ENCODE results near the gene ARHGEF3. TPM values are rescaled to one million over a fixed set of nuclear protein-coding genes. Genes with fewer than 3 reads are reported as not detected.

The ARHGEF3 gene
- total RNA-seq, 2 experiments from 2014 or later = 34.4 to 38.3 TPM

DNA sequence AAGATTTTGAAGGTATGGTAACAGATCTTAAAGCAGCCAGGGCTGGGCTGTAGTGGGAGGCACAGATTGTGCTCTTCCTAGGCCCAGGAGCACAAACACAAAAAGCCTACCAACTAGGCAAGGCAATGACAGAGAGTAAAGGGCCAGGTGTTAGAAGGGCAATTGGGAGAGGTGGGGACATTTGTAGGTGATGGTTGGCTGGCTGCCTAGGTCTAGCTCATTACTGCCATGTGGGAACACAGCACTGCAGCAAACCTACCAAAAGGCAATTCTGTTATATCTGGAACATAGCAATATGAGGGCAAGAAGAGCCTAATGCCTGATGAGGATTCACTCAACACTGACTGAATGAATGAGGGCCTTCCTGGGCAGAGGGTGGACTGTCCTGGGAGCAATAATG, 30.4 kb downstream of the ARHGEF3 start:
- peak overlapping the region; percentile 37 for H3K27ac Mint-ChIP-seq
- H3K9me3 Mint-ChIP-seq (ENCODE audit: low read depth) = no peaks in the 10 kb centered on the region
- no peak overlapping the region for H3K4me3 Mint-ChIP-seq
- DNase-seq = no peak
- ATAC-seq = no peak
- peaks cover 48% of the 10 kb centered on the region for H3K4me1 Mint-ChIP-seq
- H3K36me3 Mint-ChIP-seq (ENCODE audit: low read depth) = peaks cover 40% of the 10 kb centered on the region
- CTCF ChIA-PET = no interaction called here
- POLR2A ChIA-PET = no interaction called here
- intact Hi-C loops (cut with DNase I, micrococcal nuclease) = no loop called here
- no peaks in the 10 kb centered on the region for H3K27me3 Mint-ChIP-seq

DNA sequence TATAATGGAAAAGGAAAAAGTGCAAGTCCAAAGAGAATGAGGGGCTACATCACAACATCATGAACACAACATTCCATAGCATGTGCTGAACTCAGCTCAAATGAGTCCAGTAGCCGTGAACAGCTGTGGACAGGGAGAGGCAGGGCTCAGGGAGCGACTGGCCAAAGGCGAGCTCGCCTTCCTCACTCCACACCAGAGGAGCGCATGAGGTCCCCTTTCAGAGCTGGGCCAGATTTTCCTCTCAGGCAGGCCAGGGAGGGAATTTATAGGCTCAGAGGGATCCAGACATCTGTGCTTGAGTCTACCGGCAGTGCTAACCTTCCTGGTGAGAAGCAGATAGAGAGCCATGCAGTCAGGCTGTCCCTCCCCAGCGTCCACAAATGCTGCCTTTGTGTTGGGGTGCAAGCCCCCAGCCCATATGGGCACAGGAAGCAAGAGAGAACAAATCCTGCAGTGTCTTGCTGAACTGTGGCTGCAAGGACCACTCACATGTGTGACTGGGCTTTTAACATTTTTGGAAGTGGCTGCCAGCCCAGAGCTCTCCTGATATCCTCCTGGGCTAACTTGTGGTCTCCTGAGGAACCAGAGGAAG, 32.5 kb downstream of the ARHGEF3 start:
- Mint-ChIP-seq H3K4me1 (peaks cover 49% of the 10 kb centered on the region), H3K9me3 (ENCODE audit: low read depth) (no peaks in the 10 kb centered on the region)

DNA sequence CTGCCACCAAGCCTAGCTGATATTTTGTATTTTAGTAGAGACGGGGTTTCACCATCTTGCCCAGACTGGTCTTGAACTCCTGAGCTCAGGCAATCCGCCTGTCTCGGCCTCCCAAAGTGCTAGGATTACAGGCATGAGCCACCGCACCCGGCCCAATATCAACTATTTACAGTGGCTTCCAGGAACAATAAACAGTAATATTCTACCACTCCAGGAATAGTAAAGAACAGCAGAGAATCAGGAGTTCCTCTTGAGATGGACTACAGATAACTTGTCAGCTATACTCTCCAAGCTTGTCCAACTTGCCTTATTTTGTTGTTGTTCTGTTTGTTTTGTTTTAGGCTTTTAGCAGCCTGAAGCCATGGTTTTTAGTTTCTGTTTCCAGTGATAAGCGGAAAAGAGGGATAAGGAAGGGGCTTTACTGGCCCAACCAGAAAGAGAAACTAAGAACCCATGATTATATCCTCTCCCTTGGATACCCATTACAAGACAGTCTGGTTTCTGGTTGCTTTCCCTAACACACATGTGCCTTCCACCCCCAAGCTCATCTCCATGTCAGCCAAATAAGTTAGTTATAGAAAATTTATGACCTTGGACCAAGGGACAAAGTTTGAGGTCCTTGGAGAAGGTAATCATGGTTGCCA, 36.7 kb downstream of the ARHGEF3 start:
- POLR2A ChIA-PET = interaction anchor here (1.0 kb wide), 1 partner anchor 25 kb away, joined by 3 read pairs; no protein-coding TSS in a partner anchor

More for the DNA sequence above, 32.5 kb downstream of the ARHGEF3 start:
- ATAC-seq (no peak), DNase-seq (no peak)
- ChIA-PET POLR2A (interaction anchor here (0.6 kb wide), 1 partner anchor 218 kb away, joined by 3 read pairs; no protein-coding TSS in a partner anchor), CTCF (interaction anchor here (0.7 to 2.4 kb wide), 4 partner anchors 10 to 72 kb away, joined by 3 to 9 read pairs (median 6); no protein-coding TSS in a partner anchor)
- Mint-ChIP-seq H3K27ac (no peak overlapping the region), H3K36me3 (ENCODE audit: low read depth) (peaks cover 46% of the 10 kb centered on the region), H3K4me3 (no peak overlapping the region), H3K27me3 (no peaks in the 10 kb centered on the region)
- intact Hi-C loops (cut with DNase I, micrococcal nuclease) = no loop called here

DNA sequence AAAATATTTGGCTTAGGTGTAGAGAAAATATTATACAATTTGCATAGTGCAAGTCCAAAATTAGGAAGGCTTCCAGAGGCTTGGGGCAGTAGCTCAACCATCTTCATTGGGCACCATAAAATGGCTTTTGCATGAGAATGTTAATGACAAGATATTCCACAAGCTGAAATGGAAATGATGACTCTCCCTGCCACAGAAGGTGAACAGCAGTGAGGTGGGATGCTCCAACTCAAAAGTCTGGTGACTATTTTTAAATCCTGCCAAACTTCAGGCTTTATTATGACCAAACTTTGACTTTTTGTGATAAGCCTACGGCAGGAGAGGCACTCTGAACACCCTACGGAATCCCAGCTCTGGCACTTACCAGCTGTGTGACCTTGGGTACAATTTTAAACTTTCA, 37.6 kb downstream of the ARHGEF3 start:
- Mint-ChIP-seq H3K4me1 (peaks cover 66% of the 10 kb centered on the region), H3K9me3 (ENCODE audit: low read depth) (no peaks in the 10 kb centered on the region), H3K36me3 (ENCODE audit: low read depth) (peaks cover 52% of the 10 kb centered on the region), H3K27ac (peak overlapping the region; percentile 38), H3K4me3 (no peak overlapping the region), H3K27me3 (no peaks in the 10 kb centered on the region)
- ATAC-seq (peak; percentile 31), DNase-seq (no peak)
- intact Hi-C loops (cut with DNase I, micrococcal nuclease) = no loop called here
- ChIA-PET CTCF (interaction anchor here (1.1 to 2.7 kb wide), 6 partner anchors 18 to 232 kb away, joined by 3 to 15 read pairs (median 4); no protein-coding TSS in a partner anchor), POLR2A (interaction anchor here (0.5 to 1.0 kb wide), 2 partner anchors 26 to 225 kb away, joined by 3 to 6 read pairs; no protein-coding TSS in a partner anchor)

More for the DNA sequence above, 36.7 kb downstream of the ARHGEF3 start:
- no peaks in the 10 kb centered on the region for H3K9me3 Mint-ChIP-seq (ENCODE audit: low read depth)
- H3K27me3 Mint-ChIP-seq = no peaks in the 10 kb centered on the region
- peak overlapping the region; percentile 30 for H3K27ac Mint-ChIP-seq
- CTCF ChIA-PET = interaction anchor here (0.7 to 2.7 kb wide), 6 partner anchors 19 to 231 kb away, joined by 3 to 15 read pairs (median 4); no protein-coding TSS in a partner anchor
- ATAC-seq (no peak), DNase-seq (no peak)
- H3K36me3 Mint-ChIP-seq (ENCODE audit: low read depth) = peaks cover 45% of the 10 kb centered on the region
- no peak overlapping the region for H3K4me3 Mint-ChIP-seq
- intact Hi-C loops (cut with DNase I, micrococcal nuclease) = no loop called here
- peaks cover 57% of the 10 kb centered on the region for H3K4me1 Mint-ChIP-seq

DNA sequence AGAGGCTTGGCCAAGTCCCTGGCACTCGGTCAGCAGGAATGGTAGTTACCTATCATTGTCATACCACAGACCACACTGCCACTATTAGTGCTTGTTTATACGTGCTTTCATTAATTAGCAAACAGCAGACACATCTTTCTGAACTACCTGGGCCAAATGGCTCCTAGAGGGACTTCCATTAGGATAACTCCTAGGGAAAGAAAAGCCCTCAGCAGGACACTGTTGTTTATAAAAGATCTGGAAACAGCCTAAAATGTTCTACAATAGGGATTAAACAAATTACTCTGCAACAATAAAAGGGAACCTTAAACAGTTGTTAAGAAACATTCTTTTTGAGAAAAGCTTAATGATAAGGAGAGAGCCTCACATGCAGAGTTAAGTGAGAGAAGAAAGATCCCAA, 38.5 kb downstream of the ARHGEF3 start:
- no peak overlapping the region for H3K4me3 Mint-ChIP-seq
- H3K27me3 Mint-ChIP-seq = no peaks in the 10 kb centered on the region
- peaks cover 69% of the 10 kb centered on the region for H3K4me1 Mint-ChIP-seq
- ATAC-seq (no peak), DNase-seq (no peak)
- ChIA-PET CTCF (interaction anchor here (1.2 to 2.7 kb wide), 2 partner anchors 19 to 36 kb away, joined by 4 to 15 read pairs; no protein-coding TSS in a partner anchor), POLR2A (no interaction called here)
- no peaks in the 10 kb centered on the region for H3K9me3 Mint-ChIP-seq (ENCODE audit: low read depth)
- H3K27ac Mint-ChIP-seq = peak overlapping the region; percentile 12
- intact Hi-C loops (cut with DNase I, micrococcal nuclease) = no loop called here
- H3K36me3 Mint-ChIP-seq (ENCODE audit: low read depth) = peaks cover 50% of the 10 kb centered on the region

DNA sequence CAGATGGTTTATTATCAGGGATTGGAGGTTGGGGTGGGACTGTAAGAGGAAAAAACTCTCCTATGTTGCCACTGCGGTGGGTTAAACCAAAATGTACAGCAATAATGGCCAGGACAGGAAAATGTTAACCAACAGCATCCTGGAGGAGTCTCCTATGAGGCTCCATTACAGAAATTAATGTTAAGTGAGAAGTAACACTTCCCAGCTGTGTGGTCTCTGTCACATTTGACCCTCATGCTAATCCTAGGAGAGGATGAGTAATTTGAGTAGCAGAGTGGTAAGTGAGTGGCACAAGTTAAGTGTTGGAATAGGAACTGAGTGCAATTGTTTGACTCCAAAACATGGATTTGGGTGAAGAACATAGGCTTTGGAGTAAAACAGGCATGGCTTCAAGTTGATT, 39.0 kb downstream of the ARHGEF3 start:
- peak; percentile 22 for ATAC-seq
- no peaks in the 10 kb centered on the region for H3K9me3 Mint-ChIP-seq (ENCODE audit: low read depth)
- ChIA-PET POLR2A (no interaction called here), CTCF (interaction anchor here (2.7 kb wide), 1 partner anchor 36 kb away, joined by 15 read pairs; no protein-coding TSS in a partner anchor)
- peaks cover 69% of the 10 kb centered on the region for H3K4me1 Mint-ChIP-seq
- peaks cover 50% of the 10 kb centered on the region for H3K36me3 Mint-ChIP-seq (ENCODE audit: low read depth)
- intact Hi-C loops (cut with DNase I, micrococcal nuclease) = no loop called here
- peak overlapping the region; percentile 23 for H3K27ac Mint-ChIP-seq
- no peak overlapping the region for H3K4me3 Mint-ChIP-seq
- no peak for DNase-seq
- H3K27me3 Mint-ChIP-seq = no peaks in the 10 kb centered on the region

DNA sequence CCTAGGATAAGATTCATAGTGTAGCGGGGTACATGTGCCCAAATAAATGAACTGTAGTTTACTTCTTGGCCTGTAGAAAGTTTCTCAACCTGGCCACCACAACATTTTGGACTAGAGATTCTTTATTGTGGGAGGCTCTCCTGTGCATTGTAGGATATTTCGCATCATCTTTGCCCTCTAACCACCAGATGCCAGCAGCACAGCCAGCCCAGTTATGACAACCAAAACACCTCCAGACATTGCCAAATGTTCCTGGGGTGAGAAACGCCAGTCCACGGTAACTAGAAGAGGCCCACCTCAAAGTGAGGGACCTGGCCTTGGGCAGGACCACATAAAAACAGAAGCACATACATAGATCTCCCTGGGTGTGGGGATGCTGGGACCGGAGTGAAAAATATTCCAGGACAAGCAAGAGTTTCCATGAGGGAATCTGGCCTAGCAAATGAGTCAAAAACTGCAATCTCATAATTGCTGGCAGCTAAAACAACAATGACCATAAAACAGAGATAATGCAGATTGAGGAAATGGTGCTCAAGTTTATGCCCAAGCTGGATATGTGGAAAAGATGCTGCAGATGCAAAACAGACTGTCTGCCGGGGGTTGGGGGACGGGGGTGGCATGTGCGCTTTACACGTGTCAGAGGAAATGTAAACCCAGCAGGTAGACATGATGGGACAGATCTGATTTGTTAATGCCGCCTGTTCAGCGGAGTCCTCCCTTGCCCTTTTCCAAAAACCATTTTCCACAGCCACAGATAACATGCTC, 39.7 kb downstream of the ARHGEF3 start:
- intact Hi-C loops (cut with DNase I, micrococcal nuclease) = no loop called here
- H3K27me3 Mint-ChIP-seq = no peaks in the 10 kb centered on the region
- ChIA-PET POLR2A (interaction anchor here (0.9 kb wide), 1 partner anchor 37 kb away, joined by 4 read pairs; no protein-coding TSS in a partner anchor), CTCF (interaction anchor here (1.3 kb wide), 1 partner anchor 38 kb away, joined by 5 read pairs; no protein-coding TSS in a partner anchor)
- H3K9me3 Mint-ChIP-seq (ENCODE audit: low read depth) = no peaks in the 10 kb centered on the region
- H3K27ac Mint-ChIP-seq = peak overlapping the region; percentile 7
- ATAC-seq (no peak), DNase-seq (no peak)
- no peak overlapping the region for H3K4me3 Mint-ChIP-seq
- H3K4me1 Mint-ChIP-seq = peaks cover 72% of the 10 kb centered on the region
- H3K36me3 Mint-ChIP-seq (ENCODE audit: low read depth) = peaks cover 53% of the 10 kb centered on the region

DNA sequence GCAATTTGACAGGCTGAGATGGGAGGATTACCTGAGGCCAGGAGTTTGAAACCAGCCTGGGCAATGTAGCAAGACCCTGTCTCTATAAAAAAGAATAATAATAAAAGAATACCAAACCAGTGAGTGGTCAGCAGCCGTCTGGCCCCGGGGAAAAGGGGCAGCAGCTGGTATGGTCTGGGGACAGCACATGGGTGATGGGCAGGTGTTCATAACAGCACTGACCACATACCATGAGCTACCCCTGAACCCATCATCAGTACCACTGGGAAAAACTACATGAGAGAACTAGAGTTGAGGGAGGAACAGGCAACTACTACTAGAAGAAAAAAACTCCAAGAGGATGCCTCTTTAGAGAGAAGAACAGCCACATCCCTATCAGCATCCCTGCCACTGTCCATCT, 40.7 kb downstream of the ARHGEF3 start:
- POLR2A ChIA-PET = interaction anchor here (0.9 kb wide), 1 partner anchor 38 kb away, joined by 4 read pairs; no protein-coding TSS in a partner anchor
- no peak overlapping the region for H3K4me3 Mint-ChIP-seq
- H3K27ac Mint-ChIP-seq = no peak overlapping the region
- CTCF ChIA-PET = interaction anchor here (1.3 kb wide), 1 partner anchor 39 kb away, joined by 5 read pairs; no protein-coding TSS in a partner anchor
- H3K9me3 Mint-ChIP-seq (ENCODE audit: low read depth) = no peaks in the 10 kb centered on the region
- ATAC-seq (no peak), DNase-seq (no peak)
- no peaks in the 10 kb centered on the region for H3K27me3 Mint-ChIP-seq
- intact Hi-C loops (cut with DNase I, micrococcal nuclease) = no loop called here
- peaks cover 57% of the 10 kb centered on the region for H3K36me3 Mint-ChIP-seq (ENCODE audit: low read depth)
- peaks cover 77% of the 10 kb centered on the region for H3K4me1 Mint-ChIP-seq

DNA sequence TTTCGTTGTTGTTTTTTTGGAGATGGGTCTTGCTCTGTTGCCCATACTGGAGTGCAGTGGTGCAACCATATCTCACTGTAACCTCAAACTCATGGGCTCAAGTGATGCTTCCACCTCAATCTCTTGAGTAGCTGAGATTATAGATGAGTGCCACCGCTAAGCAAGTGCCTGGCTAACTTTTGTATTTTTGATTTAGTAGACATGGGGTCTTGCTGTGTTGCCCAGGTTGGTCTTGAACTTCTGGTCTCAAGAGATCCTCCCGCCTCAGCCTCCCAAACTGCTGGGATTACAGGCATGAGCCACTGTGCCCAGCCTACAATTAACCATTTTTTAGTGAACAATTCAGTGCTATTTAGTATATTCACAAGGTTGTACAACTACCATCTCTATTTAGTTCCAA, 42.2 kb downstream of the ARHGEF3 start:
- DNase-seq (no peak), ATAC-seq (no peak)
- POLR2A ChIA-PET = interaction anchor here (1.9 kb wide), 1 partner anchor 40 kb away, joined by 5 read pairs; no protein-coding TSS in a partner anchor
- peaks cover 66% of the 10 kb centered on the region for H3K36me3 Mint-ChIP-seq (ENCODE audit: low read depth)
- peaks cover 81% of the 10 kb centered on the region for H3K4me1 Mint-ChIP-seq
- intact Hi-C loops (cut with DNase I, micrococcal nuclease) = loop anchor here (2.0 to 10.0 kb wide), 3 partner anchors 23 to 835 kb away; partner anchors contain the start of gene ARF4 (in 1 of the 2)
- no peaks in the 10 kb centered on the region for H3K27me3 Mint-ChIP-seq
- peak overlapping the region; percentile 83 for H3K27ac Mint-ChIP-seq
- H3K9me3 Mint-ChIP-seq (ENCODE audit: low read depth) = no peaks in the 10 kb centered on the region
- H3K4me3 Mint-ChIP-seq = peak overlapping the region; percentile 63
- CTCF ChIA-PET = interaction anchor here (1.2 to 2.0 kb wide), 3 partner anchors 40 to 105 kb away, joined by 3 to 14 read pairs (median 6); no protein-coding TSS in a partner anchor

DNA sequence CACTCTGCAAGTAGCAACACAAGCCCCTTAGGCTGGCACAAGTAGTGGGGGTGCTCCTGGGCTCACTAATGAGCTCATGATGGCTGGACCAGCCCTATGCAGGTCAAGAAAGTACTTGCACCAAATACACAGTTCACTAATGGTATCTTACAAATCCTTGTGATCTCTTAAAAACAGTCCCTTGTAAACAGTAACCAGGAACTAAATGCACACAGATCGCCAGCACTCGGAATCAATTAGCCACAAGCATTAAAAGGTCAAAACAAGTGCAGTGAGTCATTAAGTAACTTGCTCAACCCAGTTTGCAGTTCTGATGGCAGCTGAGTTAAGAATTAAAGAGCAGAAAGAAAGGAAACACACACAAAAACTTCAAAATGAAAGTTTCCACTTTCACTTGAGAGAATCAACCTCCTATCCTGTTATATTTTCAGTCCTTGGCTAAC, 43.2 kb downstream of the ARHGEF3 start:
- peak; percentile 83 for ATAC-seq
- Mint-ChIP-seq H3K9me3 (ENCODE audit: low read depth) (no peaks in the 10 kb centered on the region), H3K4me3 (peak overlapping the region; percentile 63), H3K27ac (peak overlapping the region; percentile 83), H3K27me3 (no peaks in the 10 kb centered on the region), H3K4me1 (peaks cover 82% of the 10 kb centered on the region), H3K36me3 (ENCODE audit: low read depth) (peaks cover 65% of the 10 kb centered on the region)
- peak; percentile 66 for DNase-seq
- intact Hi-C loops (cut with DNase I, micrococcal nuclease) = loop anchor here (1.0 to 10.0 kb wide), 6 partner anchors 24 to 836 kb away; partner anchors contain the start of gene ARF4 (in 1 of the 2)
- CTCF ChIA-PET = interaction anchor here (0.9 to 2.0 kb wide), 9 partner anchors 25 to 230 kb away, joined by 3 to 14 read pairs (median 4); no protein-coding TSS in a partner anchor
- POLR2A ChIA-PET = interaction anchor here (0.6 to 1.9 kb wide), 3 partner anchors 41 to 231 kb away, joined by 5 to 7 read pairs (median 6); partner anchors contain the start of gene ARHGEF3

Measured in activated CD4-positive, alpha-beta T cell treated with anti-CD3 and anti-CD28 coated beads for 36 hours (primary cell).